Measurements from ENCODE around the gene AURKAIP1.

Gene AURKAIP1

DNA sequence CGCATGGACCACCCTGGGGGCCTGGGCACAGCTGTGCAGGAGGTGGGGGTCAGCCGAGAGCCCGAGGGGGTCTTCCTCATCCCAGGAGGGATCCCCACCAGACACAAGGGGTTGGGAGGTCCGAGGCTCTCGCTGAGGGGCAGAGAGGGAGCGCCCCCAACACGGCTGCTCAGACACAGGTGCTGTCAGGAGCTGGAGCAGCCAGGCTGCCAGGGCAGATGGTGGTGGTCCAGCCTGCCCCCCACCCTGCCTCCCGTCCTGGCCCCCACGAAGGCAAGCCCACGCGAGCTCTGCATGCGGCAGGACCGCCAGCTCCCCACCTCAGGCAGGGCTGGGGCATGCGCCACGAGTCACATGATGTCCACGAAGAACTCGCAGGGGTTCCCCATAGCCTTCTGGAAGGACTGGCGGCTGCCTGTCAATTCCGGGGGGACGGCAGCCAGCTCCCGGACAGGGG lies 39.2 kb downstream of the AURKAIP1 start:
- H3K4me3 ChIP-seq (replicated peaks; ENCODE audit: low read depth, low read length) = no peak overlapping the region
- H3K36me3 ChIP-seq (ENCODE audit: control insufficient read depth, insufficient read depth, low read length) = no peaks in the 10 kb centered on the region; the same call in none of the 2 replicates
- DNase-seq (ENCODE audit: extremely low read depth, insufficient read length) = no peak
- H3K27me3 ChIP-seq (replicated peaks; ENCODE audit: control insufficient read depth, insufficient read depth, low read length) = no peaks in the 10 kb centered on the region
- TF ChIP-seq, protein P1, sequence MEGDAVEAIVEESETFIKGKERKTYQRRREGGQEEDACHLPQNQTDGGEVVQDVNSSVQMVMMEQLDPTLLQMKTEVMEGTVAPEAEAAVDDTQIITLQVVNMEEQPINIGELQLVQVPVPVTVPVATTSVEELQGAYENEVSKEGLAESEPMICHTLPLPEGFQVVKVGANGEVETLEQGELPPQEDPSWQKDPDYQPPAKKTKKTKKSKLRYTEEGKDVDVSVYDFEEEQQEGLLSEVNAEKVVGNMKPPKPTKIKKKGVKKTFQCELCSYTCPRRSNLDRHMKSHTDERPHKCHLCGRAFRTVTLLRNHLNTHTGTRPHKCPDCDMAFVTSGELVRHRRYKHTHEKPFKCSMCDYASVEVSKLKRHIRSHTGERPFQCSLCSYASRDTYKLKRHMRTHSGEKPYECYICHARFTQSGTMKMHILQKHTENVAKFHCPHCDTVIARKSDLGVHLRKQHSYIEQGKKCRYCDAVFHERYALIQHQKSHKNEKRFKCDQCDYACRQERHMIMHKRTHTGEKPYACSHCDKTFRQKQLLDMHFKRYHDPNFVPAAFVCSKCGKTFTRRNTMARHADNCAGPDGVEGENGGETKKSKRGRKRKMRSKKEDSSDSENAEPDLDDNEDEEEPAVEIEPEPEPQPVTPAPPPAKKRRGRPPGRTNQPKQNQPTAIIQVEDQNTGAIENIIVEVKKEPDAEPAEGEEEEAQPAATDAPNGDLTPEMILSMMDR (IDR thresholded peaks at IDR 0.05; ENCODE audit: insufficient read depth, low read length, poor library complexity, severe bottlenecking) = no peak

DNA sequence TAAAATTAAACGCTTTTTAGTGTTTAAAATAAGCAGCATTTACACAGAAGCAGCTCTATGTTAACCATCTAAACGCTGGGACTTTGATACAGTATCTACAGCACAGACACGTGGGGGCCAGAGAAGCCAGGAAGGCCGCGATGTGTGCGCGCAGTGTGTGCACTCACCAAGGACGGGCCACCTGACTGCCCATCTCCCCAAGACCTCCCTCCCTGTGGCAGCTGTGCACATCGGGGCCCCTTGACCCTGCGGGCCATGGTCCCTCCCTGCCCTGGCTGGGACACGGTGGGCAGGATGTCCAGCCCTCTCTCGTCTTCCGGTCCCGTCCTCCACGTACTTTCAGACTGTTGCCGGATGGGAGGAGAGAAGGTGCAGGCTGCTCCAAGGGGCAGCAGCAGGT lies 39.7 kb downstream of the AURKAIP1 start:
- Histone ChIP-seq H3K4me3 (replicated peaks; ENCODE audit: low read depth, low read length) (no peak overlapping the region), H3K27me3 (replicated peaks; ENCODE audit: control insufficient read depth, insufficient read depth, low read length) (no peaks in the 10 kb centered on the region), H3K36me3 (ENCODE audit: control insufficient read depth, insufficient read depth, low read length) (no peaks in the 10 kb centered on the region; the same call in none of the 2 replicates)
- no peak for DNase-seq (ENCODE audit: extremely low read depth, insufficient read length)
- TF ChIP-seq, protein P1 (IDR thresholded peaks at IDR 0.05; ENCODE audit: insufficient read depth, low read length, poor library complexity, severe bottlenecking) = no peak

DNA sequence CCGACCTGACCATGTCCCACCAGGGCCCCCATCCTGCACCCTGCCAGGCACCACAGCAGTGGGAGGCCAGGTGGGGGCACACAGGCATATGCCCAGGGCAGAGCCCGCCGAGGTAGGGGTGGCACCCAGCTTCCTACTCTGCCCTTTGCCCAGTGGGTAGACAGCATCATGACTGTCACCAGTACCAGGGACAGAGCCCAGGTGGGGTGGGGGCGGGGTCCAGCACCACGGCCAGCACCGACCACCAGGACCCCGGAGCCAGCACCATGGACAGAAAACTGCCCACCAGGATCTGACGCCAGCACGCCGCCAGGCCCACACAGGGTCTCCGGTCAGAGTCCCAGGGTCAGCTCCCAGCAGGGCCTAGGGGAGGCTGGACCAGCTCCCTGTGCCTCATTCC lies 40.2 kb downstream of the AURKAIP1 start:
- no peak for DNase-seq (ENCODE audit: extremely low read depth, insufficient read length)

DNA sequence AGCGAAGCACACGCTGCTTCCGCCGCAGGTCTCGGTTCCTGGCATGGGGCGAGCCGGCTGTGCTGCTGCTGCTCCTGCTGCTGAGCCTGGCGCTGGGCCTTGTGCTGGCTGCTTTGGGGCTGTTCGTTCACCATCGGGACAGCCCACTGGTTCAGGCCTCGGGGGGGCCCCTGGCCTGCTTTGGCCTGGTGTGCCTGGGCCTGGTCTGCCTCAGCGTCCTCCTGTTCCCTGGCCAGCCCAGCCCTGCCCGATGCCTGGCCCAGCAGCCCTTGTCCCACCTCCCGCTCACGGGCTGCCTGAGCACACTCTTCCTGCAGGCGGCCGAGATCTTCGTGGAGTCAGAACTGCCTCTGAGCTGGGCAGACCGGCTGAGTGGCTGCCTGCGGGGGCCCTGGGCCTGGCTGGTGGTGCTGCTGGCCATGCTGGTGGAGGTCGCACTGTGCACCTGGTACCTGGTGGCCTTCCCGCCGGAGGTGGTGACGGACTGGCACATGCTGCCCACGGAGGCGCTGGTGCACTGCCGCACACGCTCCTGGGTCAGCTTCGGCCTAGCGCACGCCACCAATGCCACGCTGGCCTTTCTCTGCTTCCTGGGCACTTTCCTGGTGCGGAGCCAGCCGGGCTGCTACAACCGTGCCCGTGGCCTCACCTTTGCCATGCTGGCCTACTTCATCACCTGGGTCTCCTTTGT lies 41.3 kb downstream of the AURKAIP1 start:
- no peaks in the 10 kb centered on the region for H3K27me3 ChIP-seq (replicated peaks; ENCODE audit: control insufficient read depth, insufficient read depth, low read length)
- DNase-seq (ENCODE audit: extremely low read depth, insufficient read length) = no peak
- peaks cover 3% of the 10 kb centered on the region for H3K36me3 ChIP-seq (ENCODE audit: control insufficient read depth, insufficient read depth, low read length)
- no peak overlapping the region for H3K4me3 ChIP-seq (replicated peaks; ENCODE audit: low read depth, low read length)
- TF ChIP-seq, protein P1 (IDR thresholded peaks at IDR 0.05; ENCODE audit: insufficient read depth, low read length, poor library complexity, severe bottlenecking) = no peak

More for the DNA sequence above, 40.2 kb downstream of the AURKAIP1 start:
- no peak overlapping the region for H3K4me3 ChIP-seq (replicated peaks; ENCODE audit: low read depth, low read length)
- H3K36me3 ChIP-seq (ENCODE audit: control insufficient read depth, insufficient read depth, low read length) = no peaks in the 10 kb centered on the region; the same call in none of the 2 replicates
- no peaks in the 10 kb centered on the region for H3K27me3 ChIP-seq (replicated peaks; ENCODE audit: control insufficient read depth, insufficient read depth, low read length)
- TF ChIP-seq, protein P1 (IDR thresholded peaks at IDR 0.05; ENCODE audit: insufficient read depth, low read length, poor library complexity, severe bottlenecking) = no peak

DNA sequence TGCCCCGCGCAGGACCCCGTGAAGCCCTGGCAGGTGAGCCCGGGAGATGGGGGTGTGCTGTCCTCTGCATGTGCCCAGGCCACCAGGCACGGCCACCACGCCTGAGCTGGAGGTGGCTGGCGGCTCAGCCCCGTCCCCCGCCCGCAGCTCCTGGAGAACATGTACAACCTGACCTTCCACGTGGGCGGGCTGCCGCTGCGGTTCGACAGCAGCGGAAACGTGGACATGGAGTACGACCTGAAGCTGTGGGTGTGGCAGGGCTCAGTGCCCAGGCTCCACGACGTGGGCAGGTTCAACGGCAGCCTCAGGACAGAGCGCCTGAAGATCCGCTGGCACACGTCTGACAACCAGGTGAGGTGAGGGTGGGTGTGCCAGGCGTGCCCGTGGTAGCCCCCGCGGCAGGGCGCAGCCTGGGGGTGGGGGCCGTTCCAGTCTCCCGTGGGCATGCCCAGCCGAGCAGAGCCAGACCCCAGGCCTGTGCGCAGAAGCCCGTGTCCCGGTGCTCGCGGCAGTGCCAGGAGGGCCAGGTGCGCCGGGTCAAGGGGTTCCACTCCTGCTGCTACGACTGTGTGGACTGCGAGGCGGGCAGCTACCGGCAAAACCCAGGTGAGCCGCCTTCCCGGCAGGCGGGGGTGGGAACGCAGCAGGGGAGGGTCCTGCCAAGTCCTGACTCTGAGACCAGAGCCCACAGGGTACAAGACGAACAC lies 42.1 kb downstream of the AURKAIP1 start:
- TF ChIP-seq, protein P1 (IDR thresholded peaks at IDR 0.05; ENCODE audit: insufficient read depth, low read length, poor library complexity, severe bottlenecking) = no peak
- H3K27me3 ChIP-seq (replicated peaks; ENCODE audit: control insufficient read depth, insufficient read depth, low read length) = no peaks in the 10 kb centered on the region
- peaks cover 3% of the 10 kb centered on the region for H3K36me3 ChIP-seq (ENCODE audit: control insufficient read depth, insufficient read depth, low read length)
- H3K4me3 ChIP-seq (replicated peaks; ENCODE audit: low read depth, low read length) = no peak overlapping the region
- DNase-seq (ENCODE audit: extremely low read depth, insufficient read length) = no peak

Data from GM06990 (cell line).